Esophagus squamous epithelium (tissue), 5 donors: ENCODE results near the gene STYX. TPM values are rescaled to one million over a fixed set of nuclear protein-coding genes. Genes with fewer than 3 reads are reported as not detected.

ENCODE experiments used
- DNase-seq: peaks from one replicate; lab custom pipeline; 2025; lab: John Stamatoyannopoulos, UW
- H3K27ac ChIP-seq, 4 donors: fragments of 200-600 bp; sonication (generic); one replicate each; pipeline ENCODE4 v1.5.1; 2016 to 2019; ENCODE audit warnings: mild to moderate bottlenecking in 1 of 4
- H3K27me3 ChIP-seq, 4 donors: fragments of 200-600 bp; sonication (generic); 1 replicate in 3 of 4; 2 replicates in 1 of 4; pipeline versions ENCODE4 v1.5.1 to v1.6.0; 2017 to 2021; ENCODE audit warnings: antibody characterized with exemption in 1 of 4
- H3K36me3 ChIP-seq, 3 donors: fragments of 200-600 bp; sonication (generic); one replicate each; pipeline ENCODE4 v1.5.1; 2016 to 2019
- H3K4me1 ChIP-seq, 3 donors: fragments of 200-600 bp; sonication (generic); one replicate each; pipeline ENCODE4 v1.5.1; 2017 to 2019
- H3K4me3 ChIP-seq, 4 donors: fragments of 200-600 bp; sonication (generic); 1 replicate in 3 of 4; 2 replicates in 1 of 4; pipeline ENCODE4 v1.5.1; 2016 to 2019; ENCODE audit warnings: mild to moderate bottlenecking in 2 of 4, moderate library complexity in 1 of 4
- H3K9me3 ChIP-seq, 3 donors: fragments of 200-600 bp; sonication (generic); one replicate each; pipeline ENCODE4 v1.5.1; 2016 to 2019
- CTCF ChIP-seq, 6 experiments: fragments of 450-650 bp in 4 of 6; fragments of 200-600 bp in 2 of 6; sonication (generic) in 2 of 6; IDR thresholded peaks; one replicate each; pipeline ENCODE4 v1.5.1; 2016 to 2019; ENCODE audit warnings: antibody characterized with exemption in 6 of 6, mild to moderate bottlenecking in 4 of 6, moderate library complexity in 4 of 6
- POLR2A ChIP-seq, 4 donors: fragments of 450-650 bp; IDR thresholded peaks; one replicate each; pipeline ENCODE4 v1.6.1; 2017; ENCODE audit warnings: antibody characterized with exemption in 4 of 4, mild to moderate bottlenecking in 4 of 4, moderate library complexity in 3 of 4
- WGBS, 2 donors: methylation state at CpG; one replicate each; pipeline ENCODE4 v1.1.5; 2018; 5-methylcytosine and 5-hydroxymethylcytosine counted together
- intact Hi-C: fragments of 100-400 bp; cut with DNase I; formaldehyde crosslinking; loops from one replicate; pipeline ENCODE4 v1.15.0; 2022
- total RNA-seq, 4 donors: library from RNA; depleted of rRNA; stranded (reverse); fragments of >200 nt; gene quantifications; one replicate each; pipeline ENCODE4 v1.1.0, GENCODE V29; 2016
- donor health status: DM: yes; HTN: yes; CAD: no.

Gene STYX
- total RNA-seq, 4 donors from 2014 or later: 9.7 to 19.7 (median 15.6) TPM

- no peaks in the 10 kb centered on the region for H3K9me3 ChIP-seq
- no peak for DNase-seq
- H3K4me3 ChIP-seq: peak overlapping the region in 3 of 4 donors; percentile 5 to 21 (median 14)
- TF ChIP-seq POLR2A (IDR thresholded peaks at IDR 0.05): no peak
- TF ChIP-seq CTCF (IDR thresholded peaks at IDR 0.05): no peak
- no peaks in the 10 kb centered on the region for H3K27me3 ChIP-seq
- H3K4me1 ChIP-seq: peaks cover 0 to 64% (median 26%) of the 10 kb centered on the region in 3 donors
- WGBS, 2 donors: 53 to 61% methylated on average over 5 of the region's 5 CpGs
- peak overlapping the region; percentile 9 to 49 (median 40) for H3K27ac ChIP-seq
- H3K36me3 ChIP-seq: no peaks in the 10 kb centered on the region
- intact Hi-C loops: loop anchor here (10.0 kb wide), 1 partner anchor 138 kb away; the partner anchor contains the start of genes GPR137C and TXNDC16
Measured at GRCh38 chr14:52692248-52692962, 37.6 kb upstream of the STYX start.

- Histone ChIP-seq H3K36me3 (no peaks in the 10 kb centered on the region), H3K9me3 (no peaks in the 10 kb centered on the region), H3K27ac (peak overlapping the region in 2 of 4 donors; percentile 13 to 95), H3K4me1 (peaks cover 0 to 58% (median 26%) of the 10 kb centered on the region in 3 donors), H3K4me3 (peak overlapping the region in 2 of 4 donors; percentile 88 to 95), H3K27me3 (no peaks in the 10 kb centered on the region)
- TF ChIP-seq POLR2A (IDR thresholded peaks at IDR 0.05): no peak
- TF ChIP-seq CTCF (IDR thresholded peaks at IDR 0.05): no peak
- intact Hi-C loops: loop anchor here (10.0 kb wide), 1 partner anchor 138 kb away; the partner anchor contains the start of genes GPR137C and TXNDC16
- no peak for DNase-seq
- 63 to 70% methylated on average over 3 of the region's 3 CpGs for WGBS, 2 donors
Measured at GRCh38 chr14:52693036-52693435, 36.9 kb upstream of the STYX start.

GRCh38 chr14:52693532-52693931 is 36.4 kb upstream of the STYX start:
- no peak for TF ChIP-seq POLR2A (IDR thresholded peaks at IDR 0.05)
- TF ChIP-seq CTCF (IDR thresholded peaks at IDR 0.05): no peak
- intact Hi-C loops: loop anchor here (10.0 kb wide), 1 partner anchor 139 kb away; the partner anchor contains the start of genes GPR137C and TXNDC16
- WGBS, 2 donors: 92 to 93% methylated on average over 7 of the region's 7 CpGs
- Histone ChIP-seq H3K27ac (peak overlapping the region in 3 of 4 donors; percentile 13 to 99 (median 95)), H3K4me1 (peaks cover 0 to 58% (median 26%) of the 10 kb centered on the region in 3 donors), H3K4me3 (peak overlapping the region in 3 of 4 donors; percentile 3 to 95 (median 88)), H3K9me3 (no peaks in the 10 kb centered on the region), H3K27me3 (no peaks in the 10 kb centered on the region), H3K36me3 (no peaks in the 10 kb centered on the region)
- no peak for DNase-seq

GRCh38 chr14:52694761-52695480 is 35.0 kb upstream of the STYX start:
- Histone ChIP-seq H3K27me3 (no peaks in the 10 kb centered on the region), H3K27ac (peak overlapping the region; percentile 95 to 99 (median 97)), H3K4me1 (peaks cover 0 to 57% (median 26%) of the 10 kb centered on the region in 3 donors), H3K36me3 (no peaks in the 10 kb centered on the region), H3K4me3 (peak overlapping the region; percentile 79 to 95 (median 87)), H3K9me3 (no peaks in the 10 kb centered on the region)
- peak in 3 of 6 experiments; percentile 7 to 18 (median 13) for TF ChIP-seq CTCF (IDR thresholded peaks at IDR 0.05)
- no peak for TF ChIP-seq POLR2A (IDR thresholded peaks at IDR 0.05)
- WGBS, 2 donors: 0 to 1% methylated on average over 9 of the region's 46 CpGs
- intact Hi-C loops: loop anchor here (10.0 kb wide), 1 partner anchor 140 kb away; the partner anchor contains the start of genes GPR137C and TXNDC16
- peak; percentile 12 for DNase-seq
